HG03342 (cell line): Measurements from ENCODE around the gene COL19A1.
"Not testable (repeated sequence)": the region's sequence is repeated elsewhere in the genome, so short reads cannot be mapped to it uniquely, and the experiment has no call there.

ENCODE experiments used
- ATAC-seq: cut with Tn5 transposase; IDR thresholded peaks from one replicate; pipeline ENCODE4 v1.9.1; 2021; ENCODE audit warnings: mild to moderate bottlenecking, moderate library complexity; ENCODE audit not compliant: unreplicated experiment

Gene COL19A1

GRCh38 chr6:69866351-69866769, at the start of gene COL19A1:
TSS of gene COL19A1 (plus strand) at chr6:69866556. CDS start at chr6:69879568, 13,012 bp downstream.
- peak; percentile 47 for ATAC-seq

GRCh38 chr6:69816569-69816968, 49.8 kb upstream of the COL19A1 start:
- ATAC-seq: peak; percentile 36

- no peak for ATAC-seq
Measured at GRCh38 chr6:69817358-69817757, 49.0 kb upstream of the COL19A1 start.

GRCh38 chr6:69818223-69818930, 48.0 kb upstream of the COL19A1 start:
- ATAC-seq: no peak

- ATAC-seq: no peak
Measured at GRCh38 chr6:69819138-69819537, 47.2 kb upstream of the COL19A1 start.

- ATAC-seq: no peak
Measured at GRCh38 chr6:69820018-69820417, 46.3 kb upstream of the COL19A1 start.

GRCh38 chr6:69820438-69820837, 45.9 kb upstream of the COL19A1 start:
- no peak for ATAC-seq

- not testable (repeated sequence) for ATAC-seq
Measured at GRCh38 chr6:69824355-69824754, 42.0 kb upstream of the COL19A1 start.

- ATAC-seq: no peak
Measured at GRCh38 chr6:69825904-69826303, 40.5 kb upstream of the COL19A1 start.

GRCh38 chr6:69827276-69827893, 39.0 kb upstream of the COL19A1 start:
- no peak for ATAC-seq

- ATAC-seq: no peak
Measured at GRCh38 chr6:69832558-69832957, 33.8 kb upstream of the COL19A1 start.

- ATAC-seq: peak; percentile 81
Measured at GRCh38 chr6:69835414-69836179, 30.8 kb upstream of the COL19A1 start.

- no peak for ATAC-seq
Measured at GRCh38 chr6:69841862-69842261, 24.5 kb upstream of the COL19A1 start.

GRCh38 chr6:69843189-69843588, 23.2 kb upstream of the COL19A1 start:
- ATAC-seq: no peak

GRCh38 chr6:69846312-69846711, 20.0 kb upstream of the COL19A1 start:
- ATAC-seq: no peak

- no peak for ATAC-seq
Measured at GRCh38 chr6:69846770-69847491, 19.4 kb upstream of the COL19A1 start.

- ATAC-seq: no peak
Measured at GRCh38 chr6:69847492-69847788, 18.9 kb upstream of the COL19A1 start.

GRCh38 chr6:69848552-69848951, 17.8 kb upstream of the COL19A1 start:
- no peak for ATAC-seq

GRCh38 chr6:69852706-69853105, 13.7 kb upstream of the COL19A1 start:
- no peak for ATAC-seq

- ATAC-seq: no peak
Measured at GRCh38 chr6:69861986-69862385, 4.4 kb upstream of the COL19A1 start.

GRCh38 chr6:69863766-69864165, 2.6 kb upstream of the COL19A1 start:
- no peak for ATAC-seq
